ENCODE results near the gene ANKRD2.

Gene ANKRD2

DNA sequence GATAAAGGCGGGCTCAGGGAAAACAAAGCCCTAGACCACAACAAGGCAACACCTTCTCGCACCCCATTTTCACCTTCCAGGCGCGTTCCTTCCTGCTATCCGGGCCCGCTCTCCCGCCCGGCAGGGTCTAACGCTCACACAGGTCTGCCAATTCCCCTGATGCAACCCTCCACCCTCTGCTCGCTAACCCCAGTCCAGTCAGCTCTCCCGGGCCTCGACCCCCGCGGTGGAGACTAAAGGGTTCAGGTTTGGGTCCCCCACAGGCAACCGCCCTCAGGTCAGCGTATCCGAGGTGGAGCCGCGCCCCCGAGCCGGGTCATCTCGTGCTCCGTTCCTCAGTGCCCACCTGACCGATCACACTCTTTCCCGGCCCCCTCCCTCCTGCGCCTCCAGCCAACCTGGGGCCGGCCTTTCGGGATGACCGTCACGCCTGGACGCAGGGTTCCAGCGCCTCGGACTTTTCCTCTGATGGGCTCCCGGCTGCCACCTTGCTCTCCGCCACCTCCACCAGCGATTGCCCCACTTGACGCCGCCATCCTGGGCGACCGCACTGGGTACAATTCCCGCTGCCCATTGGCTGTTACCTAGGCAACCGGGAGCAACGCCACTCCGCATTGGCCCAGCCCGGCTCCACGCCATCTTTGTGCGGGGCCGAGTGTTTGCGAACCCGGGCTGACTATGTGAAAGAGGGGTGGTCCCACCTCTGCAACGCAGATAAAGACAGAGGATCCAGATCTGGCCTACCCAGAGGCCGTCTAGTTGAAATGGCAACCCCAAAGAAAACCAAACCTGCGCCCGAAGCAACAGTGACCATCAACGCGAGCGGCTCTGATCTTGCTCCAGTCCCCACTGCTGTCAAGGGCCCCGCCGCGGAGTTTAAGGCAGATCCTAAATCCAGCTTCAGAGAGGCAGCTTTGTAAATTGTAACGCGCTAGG, 60.6 kb downstream of the ANKRD2 start, which contains the start of gene MORN4:
MORN4 (minus strand) TSS at position 552 of the 936 bp plus-strand sequence. CDS start 13,847 bp downstream, outside the sequence.
- no peak for TF ChIP-seq CTCF (IDR thresholded peaks at IDR 0.05; ENCODE audit: low read depth, low read length, missing control alignments)
- peak within 1 kb of the TSS; percentile 94 for H3K4me3 ChIP-seq (replicated peaks; ENCODE audit: low read depth, low read length)
- peak; percentile 85 for DNase-seq (ENCODE audit: extremely low read depth, low read depth)
